HT-29 (cell line): ENCODE data around the gene CALCR. TPM values are rescaled to one million over a fixed set of nuclear protein-coding genes. Genes with fewer than 3 reads are reported as not detected.
"Not testable (repeated sequence)": the region's sequence is repeated elsewhere in the genome, so short reads cannot be mapped to it uniquely, and the experiment has no call there.

Source experiments
- DNase-seq: peaks from one replicate; pipeline ENCODE4 v3.0.0-alpha.2; 2015; ENCODE audit warnings: low spot score
- total RNA-seq: library from RNA; depleted of rRNA; stranded (reverse); fragments of >200 nt; shearing (Covaris generic); gene quantifications from 2 replicates; pipeline ENCODE4 v1.2.3, GENCODE V29; 2014

Gene CALCR
- total RNA-seq, 1 experiment from 2014 or later = not detected

DNA sequence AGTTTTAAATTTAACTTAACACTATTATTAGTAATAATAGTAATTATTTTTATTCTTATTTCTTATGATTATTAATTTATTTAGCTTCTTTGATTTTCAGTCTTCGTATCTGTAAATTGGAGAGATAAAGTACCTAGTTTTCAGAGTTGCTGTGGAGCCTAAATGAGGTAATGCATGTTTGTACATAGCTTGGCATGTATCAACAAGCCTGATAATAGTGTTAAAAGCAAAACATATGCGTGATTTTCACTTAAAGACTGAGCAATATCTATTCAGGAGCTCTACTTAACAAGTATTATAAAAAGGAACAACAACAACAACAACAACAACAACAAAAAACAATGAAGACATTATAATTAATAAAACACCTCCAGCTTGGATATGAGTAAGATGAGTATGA lies 12.4 kb downstream of the CALCR start:
- DNase-seq = no peak

DNA sequence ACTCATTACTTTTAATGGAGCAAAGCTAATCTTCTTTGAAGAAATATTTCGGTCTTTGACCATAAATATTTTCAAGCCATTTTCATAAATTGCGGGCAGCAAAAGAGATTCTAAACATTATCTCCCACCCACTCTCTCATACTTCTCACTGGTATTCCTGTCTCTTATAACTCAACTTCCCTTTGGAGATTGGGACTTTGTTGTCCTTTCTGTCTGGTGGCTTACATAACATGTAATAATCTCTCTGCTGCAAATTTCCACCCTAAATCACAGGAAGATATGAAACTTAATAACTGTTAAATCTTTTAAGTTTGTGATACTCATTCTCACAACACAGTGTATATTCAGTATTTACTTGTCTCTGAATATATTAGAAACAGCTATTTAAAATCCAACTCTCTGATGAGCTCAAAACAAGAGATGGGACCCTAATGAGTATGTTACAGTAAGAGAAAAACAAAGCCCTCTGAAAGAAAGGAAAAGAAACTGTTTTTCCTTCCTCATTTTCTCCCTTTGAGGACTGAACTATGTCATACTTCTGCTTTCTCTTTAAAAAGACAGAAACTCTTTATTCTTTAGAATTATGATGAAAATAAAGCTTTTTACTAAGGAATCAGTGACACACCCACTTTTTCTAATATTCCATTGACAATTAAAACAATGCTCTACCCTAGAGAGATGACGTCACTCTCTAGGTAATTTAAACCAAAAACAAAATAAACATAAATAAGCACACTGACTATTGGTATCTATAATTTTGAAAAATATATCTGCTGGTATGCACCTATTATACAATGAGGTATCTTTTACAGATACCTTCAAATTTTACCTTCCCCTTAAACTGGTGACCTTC lies 14.7 kb downstream of the CALCR start:
- no peak for DNase-seq

DNA sequence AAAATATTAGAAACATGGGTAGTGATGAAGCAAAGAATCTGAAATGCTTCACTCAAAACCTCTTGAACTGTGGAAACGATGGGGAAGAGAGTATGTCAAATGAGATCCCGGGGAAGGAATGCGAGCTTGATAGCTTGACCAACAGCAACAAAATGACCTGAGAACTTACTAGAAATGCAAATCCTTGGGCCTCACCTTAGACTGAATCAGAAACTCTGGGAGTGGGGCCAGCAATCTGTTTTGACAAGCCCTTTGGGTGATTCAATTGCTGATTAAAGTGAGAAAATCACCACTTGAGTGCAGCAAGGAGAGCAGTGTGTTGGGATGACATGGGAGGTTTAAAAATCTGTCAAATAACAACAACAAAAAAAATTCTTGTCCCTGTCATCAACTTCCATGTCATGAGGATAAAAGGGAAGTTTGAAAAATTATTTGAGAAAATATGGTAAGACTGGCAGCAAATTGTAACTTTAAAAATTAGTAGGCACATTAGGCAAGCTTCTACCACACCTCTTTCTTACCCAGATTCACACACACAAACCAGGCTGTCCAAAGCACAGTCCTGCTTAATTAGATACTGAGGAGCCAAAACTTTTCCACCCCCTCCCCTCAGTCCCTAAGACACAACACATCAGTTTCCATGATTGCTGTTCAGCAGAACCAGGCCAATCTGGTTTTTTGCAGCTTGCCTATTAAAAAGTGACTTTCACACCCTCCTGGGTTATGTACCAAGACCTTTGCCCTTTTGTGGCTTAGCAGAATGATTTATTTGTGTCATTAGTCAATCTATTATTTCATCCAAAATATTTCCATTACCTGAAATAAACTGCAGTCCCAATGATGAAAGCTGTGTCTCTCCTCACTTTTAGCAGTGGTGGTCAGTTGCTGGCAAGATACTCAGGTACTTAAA lies 15.6 kb downstream of the CALCR start:
- DNase-seq = no peak

DNA sequence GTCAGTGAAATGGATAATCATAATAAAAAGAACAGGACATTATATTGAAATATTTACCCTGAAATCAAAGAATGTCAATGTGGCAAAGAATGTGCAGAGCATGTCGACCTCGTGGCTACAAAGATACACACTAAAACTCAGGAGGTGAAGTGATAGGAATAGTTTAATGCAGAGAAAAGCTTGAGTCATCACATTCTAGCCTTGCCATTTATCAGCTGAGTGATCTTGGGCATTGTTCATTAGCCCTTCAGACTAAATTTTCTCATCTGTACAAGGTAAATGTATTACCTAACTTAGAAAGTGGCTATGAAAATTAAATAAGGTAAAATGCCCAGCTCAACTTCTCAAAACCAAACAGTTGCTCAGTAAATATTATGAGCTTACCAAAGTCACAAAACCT lies 22.6 kb downstream of the CALCR start:
- DNase-seq = no peak

DNA sequence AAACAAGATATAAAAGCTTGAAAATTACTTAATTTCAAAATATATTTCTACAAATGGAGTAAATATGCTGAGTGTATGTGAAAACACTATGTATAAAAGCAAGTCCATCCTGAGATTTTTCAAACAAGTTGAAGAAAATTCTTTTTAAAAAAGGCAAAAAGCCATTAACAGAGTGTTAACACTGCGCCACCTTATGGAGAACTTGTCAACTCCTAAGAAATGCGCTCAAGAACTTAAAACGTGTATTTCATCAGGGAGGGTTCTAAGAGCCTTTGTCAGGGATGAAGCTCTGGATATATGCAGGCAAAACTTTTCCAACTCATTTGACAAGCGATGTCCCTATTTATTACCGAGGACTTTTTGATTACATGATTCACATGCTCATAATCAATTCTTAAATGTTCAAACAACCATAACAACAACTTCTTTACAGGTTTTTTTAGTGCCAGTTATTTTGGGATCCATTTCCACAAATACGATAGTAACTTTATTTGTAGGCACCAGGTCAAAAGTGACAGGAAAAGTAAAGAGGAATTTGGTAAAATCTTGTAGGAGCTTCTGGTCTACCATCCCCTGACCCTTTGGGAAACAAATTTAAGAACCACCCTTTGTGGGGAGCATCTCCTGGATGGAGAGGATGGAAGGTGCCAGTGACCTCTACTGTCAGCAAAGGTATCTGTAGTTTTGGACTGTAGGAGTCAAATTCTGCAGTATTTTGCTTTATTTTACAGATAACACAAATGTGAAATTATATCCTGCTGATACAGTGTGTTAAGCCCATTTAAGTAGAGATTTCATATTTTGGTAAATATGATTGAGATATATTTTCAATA lies 23.2 kb downstream of the CALCR start:
- peak; percentile 63 for DNase-seq

DNA sequence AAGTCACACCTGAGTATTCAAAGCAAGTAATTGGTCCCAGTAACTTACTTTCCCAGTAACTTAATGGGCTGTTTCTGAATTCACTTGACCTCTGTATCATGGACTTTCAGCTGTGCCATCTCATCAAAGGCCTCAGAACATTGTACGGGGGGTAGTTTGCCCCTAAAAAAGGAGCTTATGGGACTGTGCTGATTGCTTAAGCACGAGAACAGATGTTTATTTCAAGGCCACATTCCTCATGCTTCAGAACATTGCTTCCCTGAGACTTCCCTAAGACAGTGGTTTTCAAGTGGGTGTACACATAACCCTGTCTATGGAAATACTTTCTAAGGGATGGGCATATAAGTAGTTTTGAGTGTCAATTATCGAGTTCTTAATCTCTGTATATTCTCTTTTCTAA lies 26.8 kb downstream of the CALCR start:
- no peak for DNase-seq

DNA sequence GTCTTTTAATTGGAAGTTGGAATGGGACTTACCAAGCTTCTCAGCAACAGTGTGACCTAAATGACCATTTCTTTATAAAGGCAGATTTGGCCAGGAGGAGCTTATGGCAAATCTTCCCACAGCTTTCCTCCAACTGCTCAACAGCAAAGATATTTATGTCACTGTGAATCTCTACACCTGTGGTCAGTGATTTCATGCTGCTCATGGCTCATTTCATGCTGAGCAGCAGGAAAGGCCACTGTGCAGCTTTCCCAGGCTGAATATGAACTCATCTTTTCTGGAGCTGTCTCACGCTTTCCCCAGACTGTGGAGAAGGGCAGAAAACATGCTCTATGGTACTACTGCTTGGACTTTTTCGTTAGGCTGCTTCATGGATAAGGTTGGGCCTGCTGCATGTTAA lies 29.8 kb downstream of the CALCR start:
- DNase-seq = no peak

DNA sequence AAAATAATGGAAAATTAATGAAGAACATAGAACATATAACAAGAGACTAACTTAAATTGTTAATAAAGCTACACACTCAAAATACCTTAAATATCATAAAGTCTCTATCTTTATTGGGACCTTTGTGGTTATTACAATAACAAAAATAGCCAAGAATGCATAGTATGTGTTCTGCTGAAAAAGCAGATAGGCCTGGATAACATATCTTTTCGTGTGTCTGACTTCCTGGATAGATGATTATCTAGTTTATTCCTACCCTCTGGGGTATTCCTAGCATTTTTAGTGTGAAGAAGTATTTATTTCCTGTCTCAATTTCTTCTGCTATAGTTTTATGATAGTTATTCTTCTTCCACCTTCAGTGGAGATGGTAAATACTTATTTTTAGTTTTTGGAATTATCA lies 36.5 kb downstream of the CALCR start:
- DNase-seq = no peak

DNA sequence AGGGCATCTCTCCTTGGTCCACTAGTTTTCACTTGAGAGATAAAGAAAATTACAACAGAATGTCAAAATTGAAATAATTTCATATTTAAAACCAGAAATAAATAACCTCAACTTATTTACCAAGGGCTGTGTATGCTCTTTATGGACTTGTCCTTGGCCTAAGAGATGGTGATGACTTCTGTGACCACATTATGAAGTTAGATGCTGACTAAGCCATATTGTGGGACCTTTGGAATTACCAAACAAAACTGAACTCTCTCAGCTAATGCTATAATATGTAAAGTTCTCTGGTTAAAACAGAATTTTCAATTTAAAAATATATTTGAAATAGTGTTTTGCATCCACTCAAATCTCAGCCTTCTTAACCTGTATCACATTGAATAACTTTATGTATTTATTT lies 38.9 kb downstream of the CALCR start:
- DNase-seq = no peak

DNA sequence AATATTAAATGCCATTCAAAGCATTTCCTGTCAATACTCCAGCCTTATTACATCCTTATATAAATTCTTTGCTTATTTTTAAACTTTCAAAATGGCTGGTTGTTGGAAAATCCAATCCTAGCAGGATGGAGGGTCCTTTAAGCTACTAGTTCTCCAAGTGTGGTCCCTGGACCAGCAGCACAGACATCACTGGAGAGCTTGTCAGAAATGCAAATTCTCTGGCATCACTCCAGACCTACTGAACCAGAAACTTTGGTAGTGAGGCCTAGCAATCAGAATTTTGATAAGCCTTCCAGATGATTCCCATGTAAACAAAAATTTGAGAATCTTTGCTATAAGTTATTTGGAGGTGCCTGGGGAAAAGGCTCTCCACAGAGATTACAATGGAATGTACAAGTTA lies 43.8 kb downstream of the CALCR start:
- DNase-seq = no peak

DNA sequence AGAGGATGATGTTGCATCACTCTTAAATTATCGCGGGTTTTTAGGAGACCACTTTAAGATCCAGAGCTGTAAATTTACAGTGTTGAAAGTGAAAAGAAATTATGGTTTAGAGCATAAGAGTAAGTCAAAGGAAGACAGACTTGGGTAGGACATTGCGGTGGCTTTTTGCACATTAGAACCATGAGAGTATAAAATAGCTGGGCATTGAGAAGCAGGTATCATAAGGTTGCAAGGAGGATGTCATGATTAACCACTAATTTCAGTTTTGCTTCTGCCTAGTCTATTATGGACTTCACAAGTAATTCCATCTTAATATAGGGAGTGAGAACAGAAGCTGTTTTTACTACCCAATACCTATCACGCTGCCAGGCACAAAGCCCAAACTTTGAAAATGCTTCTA lies 57.7 kb downstream of the CALCR start:
- no peak for DNase-seq

DNA sequence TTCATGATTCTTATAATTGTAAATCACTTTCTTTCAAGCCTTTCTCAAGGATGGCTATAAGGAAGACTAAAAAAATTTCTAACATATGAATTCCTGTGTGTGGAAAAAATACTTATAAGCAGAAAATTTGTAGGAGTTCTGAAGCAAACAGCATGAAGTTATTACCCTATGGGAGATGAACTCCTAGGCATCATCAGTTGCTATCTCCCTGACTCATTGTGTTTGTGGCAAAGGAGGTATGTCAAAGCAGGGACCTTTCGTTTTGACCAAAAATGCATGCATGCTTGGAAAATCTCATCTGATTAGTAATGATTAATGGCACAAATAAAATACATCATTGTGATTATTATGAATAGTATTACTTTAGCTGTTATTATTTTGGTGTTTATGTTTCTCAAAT lies 59.4 kb downstream of the CALCR start:
- no peak for DNase-seq

DNA sequence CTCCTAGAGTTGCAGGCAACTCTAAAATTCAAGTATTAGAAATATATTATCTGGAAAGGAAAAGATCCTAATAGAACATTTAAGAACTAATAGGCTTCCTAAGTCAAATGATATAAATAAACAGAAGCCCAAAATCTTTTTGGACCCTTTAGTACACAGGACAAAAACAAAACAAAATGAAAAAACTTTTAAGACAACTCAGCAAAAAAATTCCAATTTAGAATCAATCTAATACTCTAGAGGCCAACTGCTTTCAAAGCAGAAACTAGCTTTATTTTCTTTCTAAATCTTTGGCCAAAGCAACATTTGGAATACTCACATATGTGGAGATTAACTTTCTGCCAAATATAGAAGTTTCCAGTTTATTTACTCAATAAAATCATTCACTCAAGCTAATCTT lies 65.2 kb downstream of the CALCR start:
- DNase-seq = no peak

DNA sequence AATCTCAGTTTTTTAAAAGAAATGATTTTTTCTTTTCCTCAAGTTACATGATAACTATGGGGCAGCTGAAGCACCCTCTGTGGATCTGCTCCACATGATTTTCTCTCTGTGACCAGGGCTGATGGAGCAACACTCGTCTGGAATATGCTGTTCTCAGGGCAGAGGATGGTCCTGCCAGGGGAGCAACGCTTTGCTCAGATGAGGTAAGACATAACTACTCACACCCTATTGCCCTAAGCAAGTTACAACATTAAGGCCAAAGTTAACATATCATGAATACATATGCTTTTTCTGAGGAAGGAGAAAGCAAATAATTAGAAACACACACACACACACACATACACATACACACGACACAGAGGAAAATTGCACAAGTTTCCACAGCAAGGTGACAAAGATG lies 71.4 kb downstream of the CALCR start:
- DNase-seq = no peak

DNA sequence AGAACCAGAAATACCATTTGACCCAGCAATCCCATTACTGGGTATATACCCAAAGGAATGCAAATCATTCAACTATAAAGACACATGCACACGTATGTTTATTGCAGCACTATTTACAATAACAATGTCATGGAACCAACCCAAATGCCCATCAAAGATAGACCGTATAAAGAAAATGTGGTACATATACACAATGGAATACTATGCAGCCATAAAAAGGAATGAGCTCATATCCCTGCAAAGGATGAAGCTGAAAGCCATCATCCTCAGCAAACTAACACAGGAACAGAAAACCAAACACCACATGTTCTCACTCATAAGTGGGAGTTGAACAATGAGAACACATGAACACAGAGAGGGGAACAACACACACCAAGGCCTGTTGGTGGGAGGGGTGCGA lies 82.7 kb downstream of the CALCR start:
- DNase-seq = not testable (repeated sequence)

DNA sequence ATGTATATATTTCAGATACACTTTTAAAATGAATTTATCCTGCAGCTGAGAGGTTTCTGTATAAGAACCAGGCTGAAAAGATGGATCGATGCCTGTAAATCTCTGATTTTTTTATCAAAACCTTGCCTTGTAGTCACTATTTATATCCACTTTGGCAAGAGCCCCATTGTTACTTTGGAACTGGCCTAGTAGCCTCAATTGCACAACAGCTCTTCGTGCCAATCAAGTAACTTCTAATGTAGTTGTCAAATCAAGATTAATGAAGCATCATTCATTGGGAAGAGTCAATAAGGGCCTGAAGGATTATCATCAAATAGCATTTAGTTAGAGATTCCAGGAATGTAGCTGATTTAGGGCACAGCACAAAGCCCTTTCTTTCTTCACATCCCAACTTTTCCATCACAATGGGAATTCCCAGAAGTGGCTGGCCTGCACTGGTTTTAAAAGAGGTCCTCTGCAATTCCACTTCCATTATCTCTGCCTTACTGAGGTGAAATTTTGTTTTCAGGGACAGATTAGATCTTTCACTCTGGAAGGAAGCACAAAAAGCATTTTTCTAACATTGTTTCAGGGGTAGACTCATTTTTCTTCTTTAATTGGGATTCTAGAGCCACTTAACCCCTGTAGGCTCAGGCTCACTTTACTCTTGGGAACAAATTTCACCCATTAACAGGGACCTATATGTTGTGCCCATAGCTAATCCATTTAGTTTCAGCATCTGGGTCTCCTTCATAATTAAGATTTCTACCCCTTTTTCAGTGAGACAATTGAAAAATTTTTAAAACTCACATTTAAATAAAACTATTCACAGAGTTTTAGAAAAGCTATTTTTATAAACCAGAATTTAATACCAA lies 97.8 kb downstream of the CALCR start:
- DNase-seq = no peak

DNA sequence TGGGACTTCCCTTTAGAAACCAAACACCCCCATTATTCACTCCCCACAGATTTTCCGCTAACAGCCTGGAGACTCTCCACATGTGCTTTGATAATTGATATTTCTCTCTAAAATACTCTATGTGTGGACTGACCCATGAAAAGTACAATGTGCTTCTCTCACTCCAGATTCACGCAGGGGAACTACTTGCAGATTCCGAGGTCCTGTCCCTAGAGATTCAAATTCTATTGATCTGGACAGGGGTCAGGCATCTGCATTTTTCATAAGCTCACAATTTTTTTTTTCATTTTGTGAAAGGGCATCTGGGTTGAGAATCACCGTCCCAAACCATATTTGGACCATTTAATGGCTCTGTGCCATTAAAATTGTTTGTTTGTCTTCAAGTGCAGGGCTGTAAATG lies 98.7 kb downstream of the CALCR start:
- DNase-seq = no peak

DNA sequence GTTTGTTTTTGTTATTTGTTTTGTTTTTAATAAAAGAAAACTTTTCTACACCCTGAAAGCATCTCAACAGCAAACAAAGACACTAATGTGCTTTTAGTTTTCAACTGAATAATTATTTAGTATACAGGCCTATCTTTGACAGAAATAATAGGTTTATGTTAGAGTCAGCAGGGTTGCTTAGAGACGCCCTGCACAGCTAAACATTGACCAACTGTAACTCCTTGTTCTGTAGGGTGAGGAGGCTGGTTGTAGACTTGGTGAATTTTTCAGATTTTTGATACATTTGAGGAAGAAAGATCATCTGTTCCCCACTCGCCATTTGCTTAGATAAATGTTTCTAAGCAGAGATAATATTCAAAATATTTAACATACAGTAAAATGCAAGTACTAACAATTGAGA lies 103.1 kb downstream of the CALCR start:
- no peak for DNase-seq

DNA sequence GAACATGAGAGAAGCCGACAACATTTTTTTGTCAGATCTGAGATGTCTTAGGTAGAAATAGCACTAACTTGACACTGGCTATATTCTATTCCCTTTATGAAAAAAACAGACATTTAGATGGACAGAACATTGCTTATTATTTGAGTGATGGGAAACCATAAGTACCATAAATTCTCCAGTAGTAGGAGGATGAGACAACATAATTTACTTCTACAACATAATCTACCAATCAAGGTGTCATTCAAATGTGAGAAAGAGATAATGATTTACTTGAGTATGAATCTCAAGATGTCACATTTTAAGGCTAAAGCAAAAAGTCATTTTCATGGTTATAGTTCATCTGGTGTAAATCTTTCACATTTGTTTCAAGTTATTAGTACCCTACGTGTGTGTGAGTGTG lies 110.8 kb downstream of the CALCR start:
- DNase-seq = no peak

DNA sequence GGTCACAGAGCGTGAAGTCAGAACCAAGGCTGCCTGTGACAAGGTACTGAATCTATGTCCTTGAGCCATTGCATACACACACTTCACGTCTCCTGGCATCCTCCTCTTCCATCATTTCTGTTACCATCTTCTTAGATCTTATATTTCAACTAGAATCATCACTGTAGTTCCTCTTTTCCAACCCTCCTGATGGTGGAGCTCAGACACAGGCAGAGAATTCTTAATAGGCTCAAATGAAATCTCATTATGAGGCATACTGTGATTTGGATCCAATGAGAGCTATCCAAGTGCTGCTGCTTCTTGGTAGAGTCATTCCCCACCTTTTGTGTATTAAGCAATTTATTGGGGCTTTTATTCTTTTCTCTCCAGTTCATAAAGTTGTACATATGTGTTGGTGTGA lies 113.2 kb downstream of the CALCR start:
- DNase-seq = peak; percentile 57

DNA sequence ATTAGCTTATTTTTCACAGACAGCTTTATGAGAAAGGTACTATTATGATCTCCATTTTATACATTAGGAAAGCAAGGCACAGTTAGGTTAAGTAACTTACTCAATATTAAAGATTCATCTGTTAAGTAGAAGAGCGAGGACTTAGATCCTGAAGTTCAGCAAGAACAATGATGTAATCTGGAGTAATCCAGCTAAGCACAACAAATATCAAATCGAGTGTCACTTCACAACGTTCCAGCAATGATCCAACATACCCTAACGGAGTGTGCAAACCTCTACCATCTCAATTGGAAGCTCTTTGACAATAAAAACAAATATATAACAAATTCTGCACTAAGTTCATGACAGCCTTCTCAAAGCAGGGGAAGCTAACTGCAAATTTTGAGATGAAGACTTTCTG lies 121.3 kb downstream of the CALCR start:
- DNase-seq = no peak
